HepG2 (cell line): ENCODE data around the gene PBX4. TPM values are rescaled to one million over a fixed set of nuclear protein-coding genes. Genes with fewer than 3 reads are reported as not detected.

Experiments used
- AKNA ChIP-seq: sonication (generic); formaldehyde crosslinking; IDR thresholded peaks from 2 replicates; pipeline ENCODE4 v1.4.0; 2020; ENCODE audit warnings: missing genetic modification reagents, borderline replicate concordance
- FUBP1 ChIP-seq: sonication (generic); formaldehyde crosslinking; IDR thresholded peaks from 2 replicates; pipeline ENCODE4 v1.5.1; 2020; ENCODE audit warnings: missing genetic modification reagents, mild to moderate bottlenecking, borderline replicate concordance
- HNF1A ChIP-seq, 2 experiments: sonication (generic) in 1 of 2; formaldehyde crosslinking in 1 of 2; IDR thresholded peaks; 2 replicates each; pipeline versions ENCODE4 v1.4.0 to v1.6.1; 2016 to 2020; ENCODE audit warnings: borderline replicate concordance in 1 of 2, low read depth in 1 of 2, mild to moderate bottlenecking in 1 of 2, missing genetic modification reagents in 1 of 2
- HNF1B ChIP-seq: sonication (generic); formaldehyde crosslinking; IDR thresholded peaks from 2 replicates; pipeline ENCODE4 v1.5.1; 2020; ENCODE audit warnings: mild to moderate bottlenecking, moderate library complexity, missing genetic modification reagents
- SNAPC2 ChIP-seq: sonication (generic); formaldehyde crosslinking; IDR thresholded peaks from 2 replicates; pipeline ENCODE4 v1.8.1; 2022; ENCODE audit warnings: mild to moderate bottlenecking, missing genetic modification reagents
- ZFP37 ChIP-seq: sonication (generic); formaldehyde crosslinking; IDR thresholded peaks from 2 replicates; pipeline ENCODE4 v1.4.0; 2020; ENCODE audit warnings: missing genetic modification reagents, borderline replicate concordance
- ZNF414 ChIP-seq: sonication (generic); formaldehyde crosslinking; IDR thresholded peaks from 2 replicates; pipeline ENCODE4 v1.5.0; 2020; ENCODE audit warnings: missing genetic modification reagents
- ZNF546 ChIP-seq: sonication (generic); formaldehyde crosslinking; conservative IDR thresholded peaks from 2 replicates; pipeline ENCODE4 v1.8.1; 2023; ENCODE audit warnings: mild to moderate bottlenecking, missing genetic modification reagents
- ZNF784 ChIP-seq: sonication (generic); formaldehyde crosslinking; IDR thresholded peaks from 2 replicates; pipeline ENCODE4 v1.5.1; 2020; ENCODE audit warnings: missing genetic modification reagents, mild to moderate bottlenecking, borderline replicate concordance
- polyA plus RNA-seq, 8 experiments: library from polyadenylated mRNA; depleted of rRNA in 3 of 8; stranded (reverse) in 7 of 8; unstranded in 1 of 8; fragments of >200 nt; fragmentation: Illumina TruSeq in 4 of 8; extraction: Trizol in 4 of 8; gene quantifications; 2 replicates each; pipeline versions ENCODE4 v1.2.1 to v1.2.3, GENCODE V29; 2011 to 2016; ENCODE audit warnings: low read depth in 4 of 8, missing spikeins in 1 of 8, mixed read lengths in 1 of 8; ENCODE audit not compliant: insufficient read depth in 1 of 8
- total RNA-seq, 5 experiments: library from RNA; depleted of rRNA; stranded (reverse); fragments of >200 nt; fragmentation: Illumina TruSeq; extraction: Trizol; gene quantifications; 2 replicates each; pipeline ENCODE4 v1.2.3, GENCODE V29; 2016; ENCODE audit warnings: low read depth in 1 of 5

PBX4 gene
- total and polyA plus RNA-seq, 2 of the 13 experiments (the other 11 are each of a cell fraction or from before 2014, with no cell fraction given): not detected

GRCh38 chr19:19515642-19516519, 102.6 kb downstream of the PBX4 start, which contains the start of gene NDUFA13 (continued):
- TF ChIP-seq AKNA (CRISPR knock-in tag) (no peak), FUBP1 (no peak; the same call in 1 of the 2 replicates), HNF1B (CRISPR knock-in tag) (peak; percentile 51; the same call in 1 of the 2 replicates), ZNF784 (CRISPR knock-in tag) (peak; percentile 98), ZNF414 (CRISPR knock-in tag) (peak; percentile 74; the same call in 1 of the 2 replicates), ZFP37 (CRISPR knock-in tag) (peak; percentile 52; the same call in 1 of the 2 replicates), ZNF546 (CRISPR knock-in tag) (no peak), HNF1A (IDR thresholded peaks at IDR 0.05; ENCODE audit: low read depth) (0 out of 2 replicates have a peak, but pooled peaks have one; percentile 18), HNF1A (CRISPR knock-in tag; IDR thresholded peaks at IDR 0.05; ENCODE audit: borderline replicate concordance) (peak; percentile 58; the same call in 1 of the 2 replicates), SNAPC2 (CRISPR knock-in tag) (0 out of 2 replicates have a peak, but pooled peaks have one; percentile 56)
